ENCODE data around the gene ST3GAL4. TPM values are rescaled to one million over a fixed set of nuclear protein-coding genes. Genes with fewer than 3 reads are reported as not detected.
"Not testable (repeated sequence)": the region's sequence is repeated elsewhere in the genome, so short reads cannot be mapped to it uniquely, and the experiment has no call there.

ST3GAL4 gene
- total RNA-seq, 1 donor from 2014 or later = 15.6 TPM

- H3K9me3 Mint-ChIP-seq = no peaks in the 10 kb centered on the region
- peaks cover 29% of the 10 kb centered on the region for H3K4me1 Mint-ChIP-seq
Observed at GRCh38 chr11:126370016-126370415, 14.5 kb downstream of the ST3GAL4 start.

GRCh38 chr11:126371595-126371994 is 16.1 kb downstream of the ST3GAL4 start:
- peaks cover 18% of the 10 kb centered on the region for H3K4me1 Mint-ChIP-seq
- H3K27me3 Mint-ChIP-seq (ENCODE audit: low read depth) = no peaks in the 10 kb centered on the region
- no peaks in the 10 kb centered on the region for H3K36me3 Mint-ChIP-seq
- H3K9me3 Mint-ChIP-seq = no peaks in the 10 kb centered on the region
- TF ChIP-seq, protein P1, sequence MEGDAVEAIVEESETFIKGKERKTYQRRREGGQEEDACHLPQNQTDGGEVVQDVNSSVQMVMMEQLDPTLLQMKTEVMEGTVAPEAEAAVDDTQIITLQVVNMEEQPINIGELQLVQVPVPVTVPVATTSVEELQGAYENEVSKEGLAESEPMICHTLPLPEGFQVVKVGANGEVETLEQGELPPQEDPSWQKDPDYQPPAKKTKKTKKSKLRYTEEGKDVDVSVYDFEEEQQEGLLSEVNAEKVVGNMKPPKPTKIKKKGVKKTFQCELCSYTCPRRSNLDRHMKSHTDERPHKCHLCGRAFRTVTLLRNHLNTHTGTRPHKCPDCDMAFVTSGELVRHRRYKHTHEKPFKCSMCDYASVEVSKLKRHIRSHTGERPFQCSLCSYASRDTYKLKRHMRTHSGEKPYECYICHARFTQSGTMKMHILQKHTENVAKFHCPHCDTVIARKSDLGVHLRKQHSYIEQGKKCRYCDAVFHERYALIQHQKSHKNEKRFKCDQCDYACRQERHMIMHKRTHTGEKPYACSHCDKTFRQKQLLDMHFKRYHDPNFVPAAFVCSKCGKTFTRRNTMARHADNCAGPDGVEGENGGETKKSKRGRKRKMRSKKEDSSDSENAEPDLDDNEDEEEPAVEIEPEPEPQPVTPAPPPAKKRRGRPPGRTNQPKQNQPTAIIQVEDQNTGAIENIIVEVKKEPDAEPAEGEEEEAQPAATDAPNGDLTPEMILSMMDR (IDR thresholded peaks at IDR 0.05; ENCODE audit: unreplicated experiment) = no peak
- no peak overlapping the region for H3K27ac Mint-ChIP-seq
- no peak overlapping the region for H3K4me3 Mint-ChIP-seq
- DNase-seq (ENCODE audit: low spot score in 2 of 2, unreplicated experiment in 2 of 2) = no peak

More at GRCh38 chr11:126370016-126370415, 14.5 kb downstream of the ST3GAL4 start:
- Mint-ChIP-seq H3K4me3 (no peak overlapping the region), H3K27ac (no peak overlapping the region), H3K27me3 (ENCODE audit: low read depth) (no peaks in the 10 kb centered on the region), H3K36me3 (no peaks in the 10 kb centered on the region)
- no peak for DNase-seq (ENCODE audit: low spot score in 2 of 2, unreplicated experiment in 2 of 2)
- TF ChIP-seq, protein P1 (IDR thresholded peaks at IDR 0.05; ENCODE audit: unreplicated experiment) = no peak

- H3K27ac Mint-ChIP-seq; DNase-seq (ENCODE audit: low spot score in 2 of 2, unreplicated experiment in 2 of 2); H3K36me3 Mint-ChIP-seq; H3K9me3 Mint-ChIP-seq; H3K4me3 Mint-ChIP-seq; H3K27me3 Mint-ChIP-seq (ENCODE audit: low read depth): not testable (repeated sequence)
- H3K4me1 Mint-ChIP-seq = peaks cover 14% of the 10 kb centered on the region
Observed at GRCh38 chr11:126373389-126374066, 18.0 kb downstream of the ST3GAL4 start.

DNA sequence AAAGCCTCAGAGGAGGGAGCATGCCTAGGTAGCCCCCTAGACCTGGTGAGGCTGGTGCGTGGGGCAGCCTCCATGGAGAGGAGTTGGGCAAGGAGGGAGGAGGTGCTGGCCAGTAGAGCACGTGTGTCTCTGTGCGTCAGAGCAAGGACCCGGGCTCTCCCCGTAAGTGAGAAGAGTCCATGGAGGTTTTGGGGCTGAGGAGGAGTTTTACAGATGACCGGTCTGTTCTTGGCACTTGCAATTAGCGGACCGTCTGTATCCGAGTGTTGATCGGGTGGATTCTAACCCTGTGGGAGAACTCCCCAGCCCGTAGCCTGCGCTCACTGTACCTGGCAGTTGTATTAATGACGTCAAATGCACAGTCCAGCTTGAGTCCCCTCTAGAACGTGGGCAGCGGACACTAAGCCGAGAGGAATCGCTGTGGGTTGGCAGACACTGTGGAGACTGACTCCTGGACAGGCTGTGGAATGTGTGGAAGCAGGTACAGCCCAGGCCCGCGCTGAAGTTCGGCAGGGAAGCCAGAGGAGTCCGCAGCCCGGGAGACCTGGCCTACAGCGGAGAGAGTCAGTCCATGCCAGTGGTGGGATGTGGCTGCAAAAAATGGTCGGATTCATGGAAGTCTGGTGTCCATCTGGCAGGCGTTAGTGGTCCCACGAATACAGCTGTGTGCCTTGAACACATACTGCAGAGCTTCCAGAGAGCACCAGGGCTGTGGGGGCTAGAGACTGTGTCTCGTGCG is 19.2 kb downstream of the ST3GAL4 start:
- peaks cover 20% of the 10 kb centered on the region for H3K4me1 Mint-ChIP-seq
- not testable (repeated sequence) for H3K36me3 Mint-ChIP-seq

DNA sequence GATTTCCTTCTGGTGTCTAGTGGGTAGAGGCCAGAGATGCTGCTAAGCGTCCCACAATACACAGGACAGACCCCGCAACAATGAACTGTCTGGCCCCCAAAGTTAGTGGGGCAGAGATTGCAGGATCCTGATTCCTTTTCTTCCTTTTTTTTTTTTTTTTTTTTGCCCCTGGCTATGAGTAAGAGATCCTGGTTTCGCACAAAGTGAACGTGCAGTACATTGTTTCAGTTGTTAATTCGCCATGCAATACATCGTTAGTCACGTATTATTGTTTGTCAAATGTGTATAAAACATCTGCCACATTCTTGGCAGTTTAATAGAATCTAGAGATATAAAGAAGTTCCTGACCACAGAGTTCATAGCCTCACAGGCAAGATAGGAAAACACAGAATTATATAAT is 20.2 kb downstream of the ST3GAL4 start:
- H3K4me1 Mint-ChIP-seq = peaks cover 20% of the 10 kb centered on the region
- no peak for DNase-seq (ENCODE audit: low spot score in 2 of 2, unreplicated experiment in 2 of 2)
- H3K36me3 Mint-ChIP-seq = no peaks in the 10 kb centered on the region
- H3K27ac Mint-ChIP-seq = no peak overlapping the region
- no peaks in the 10 kb centered on the region for H3K9me3 Mint-ChIP-seq
- TF ChIP-seq, protein P1 (IDR thresholded peaks at IDR 0.05; ENCODE audit: unreplicated experiment) = no peak
- no peaks in the 10 kb centered on the region for H3K27me3 Mint-ChIP-seq (ENCODE audit: low read depth)
- H3K4me3 Mint-ChIP-seq = no peak overlapping the region

More for the DNA sequence above, 19.2 kb downstream of the ST3GAL4 start:
- H3K4me3 Mint-ChIP-seq; H3K27me3 Mint-ChIP-seq (ENCODE audit: low read depth); H3K9me3 Mint-ChIP-seq; H3K27ac Mint-ChIP-seq; DNase-seq (ENCODE audit: low spot score in 2 of 2, unreplicated experiment in 2 of 2): not testable (repeated sequence)

DNA sequence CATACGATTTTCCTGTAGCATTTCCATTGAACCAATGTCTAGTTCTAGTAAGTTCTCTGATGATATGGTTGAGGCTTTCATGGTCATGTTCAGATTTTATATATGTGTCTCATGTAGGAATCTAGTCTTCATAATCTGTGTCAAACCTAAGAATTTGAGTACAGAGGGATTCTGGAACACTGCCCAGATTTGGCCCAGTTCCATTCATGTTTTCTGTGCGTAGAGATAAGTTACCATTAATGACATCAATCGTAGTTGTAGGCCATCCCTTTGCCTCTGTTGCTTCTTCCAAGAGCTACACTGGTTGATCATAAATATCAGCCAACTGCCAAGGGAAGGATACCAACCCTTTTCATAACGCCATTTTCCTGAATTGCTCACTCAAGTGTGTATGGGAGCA is 23.3 kb downstream of the ST3GAL4 start:
- Mint-ChIP-seq H3K27me3 (ENCODE audit: low read depth) (no peaks in the 10 kb centered on the region), H3K4me3 (no peak overlapping the region), H3K9me3 (no peaks in the 10 kb centered on the region), H3K4me1 (peaks cover 21% of the 10 kb centered on the region), H3K36me3 (no peaks in the 10 kb centered on the region), H3K27ac (no peak overlapping the region)
- DNase-seq (ENCODE audit: low spot score in 2 of 2, unreplicated experiment in 2 of 2) = no peak
- TF ChIP-seq, protein P1 (IDR thresholded peaks at IDR 0.05; ENCODE audit: unreplicated experiment) = no peak
